ENCODE results near the gene OTOF. TPM values are rescaled to one million over a fixed set of nuclear protein-coding genes. Genes with fewer than 3 reads are reported as not detected.

OTOF gene
- total RNA-seq, 6 experiments from 2014 or later = 0.06 to 0.12 TPM; not detected in 4

GRCh38 chr2:26494199-26494598, 16.3 kb upstream of the OTOF start:
- Histone ChIP-seq H3K36me3 (no peaks in the 10 kb centered on the region), H3K4me1 (peaks cover 0 to 12% (median 5%) of the 10 kb centered on the region in 4 donors), H3K4me3 (no peak overlapping the region), H3K9me3 (no peaks in the 10 kb centered on the region), H3K27ac (no peak overlapping the region), H3K27me3 (no peaks in the 10 kb centered on the region)
- WGBS (ENCODE audit: insufficient coverage, low coverage, low lambda C conversion rate, missing lambda C conversion rate) = 100% methylated on average over 1 of the region's 4 CpGs
- intact Hi-C loops (cut with DNase I) = no loop called here
- TF ChIP-seq POLR2A (IDR thresholded peaks at IDR 0.05) (no peak), CTCF (IDR thresholded peaks at IDR 0.05) (no peak)
- ATAC-seq = no peak
- DNase-seq = peak in 1 of 3 donors; percentile 11

- ATAC-seq (peak in 1 of 4 donors; percentile 25), DNase-seq (no peak)
- Histone ChIP-seq H3K36me3 (no peaks in the 10 kb centered on the region), H3K27ac (no peak overlapping the region), H3K27me3 (no peaks in the 10 kb centered on the region), H3K4me3 (no peak overlapping the region), H3K9me3 (no peaks in the 10 kb centered on the region), H3K4me1 (peaks cover 0 to 12% (median 5%) of the 10 kb centered on the region in 4 donors)
- no peak for TF ChIP-seq POLR2A (IDR thresholded peaks at IDR 0.05)
- no peak for TF ChIP-seq CTCF (IDR thresholded peaks at IDR 0.05)
- intact Hi-C loops (cut with DNase I) = no loop called here
- WGBS (ENCODE audit: insufficient coverage, low coverage, low lambda C conversion rate, missing lambda C conversion rate) = 74% methylated on average over 9 of the region's 10 CpGs
Measured at GRCh38 chr2:26493566-26493965, 15.6 kb upstream of the OTOF start.

GRCh38 chr2:26492749-26493515, 15.0 kb upstream of the OTOF start:
- no peak overlapping the region for H3K27ac ChIP-seq
- H3K4me1 ChIP-seq = peaks cover 0 to 12% (median 5%) of the 10 kb centered on the region in 4 donors
- no peak overlapping the region for H3K4me3 ChIP-seq
- TF ChIP-seq POLR2A (IDR thresholded peaks at IDR 0.05) (no peak), CTCF (IDR thresholded peaks at IDR 0.05) (no peak)
- no peak for ATAC-seq
- intact Hi-C loops (cut with DNase I) = no loop called here
- WGBS (ENCODE audit: insufficient coverage, low coverage, low lambda C conversion rate, missing lambda C conversion rate) = 75% methylated on average over 3 of the region's 7 CpGs
- peak in 1 of 3 donors; percentile 44 for DNase-seq
- H3K36me3 ChIP-seq = no peaks in the 10 kb centered on the region
- no peaks in the 10 kb centered on the region for H3K9me3 ChIP-seq
- H3K27me3 ChIP-seq = no peaks in the 10 kb centered on the region

- Histone ChIP-seq H3K36me3 (no peaks in the 10 kb centered on the region), H3K27ac (no peak overlapping the region), H3K9me3 (no peaks in the 10 kb centered on the region), H3K4me3 (no peak overlapping the region), H3K4me1 (peaks cover 0 to 12% (median 5%) of the 10 kb centered on the region in 4 donors), H3K27me3 (no peaks in the 10 kb centered on the region)
- TF ChIP-seq POLR2A (IDR thresholded peaks at IDR 0.05) = no peak
- TF ChIP-seq CTCF (IDR thresholded peaks at IDR 0.05) = no peak
- intact Hi-C loops (cut with DNase I) = no loop called here
- ATAC-seq (peak; percentile 92 to 96 (median 94)), DNase-seq (peak; percentile 82 to 90 (median 89))
- WGBS (ENCODE audit: insufficient coverage, low coverage, low lambda C conversion rate, missing lambda C conversion rate) = 22% methylated on average over 8 of the region's 8 CpGs
Measured at GRCh38 chr2:26491563-26492167, 13.7 kb upstream of the OTOF start.
